Omental fat pad (tissue), 4 donors: Measurements from ENCODE around the gene MYO5C. TPM values are rescaled to one million over a fixed set of nuclear protein-coding genes. Genes with fewer than 3 reads are reported as not detected.

Experiments
- ATAC-seq: fragments of 150-250 bp; one replicate; pipeline ENCODE4 v1.9.1; 2016; ENCODE audit warnings: mild to moderate bottlenecking, moderate library complexity; ENCODE audit not compliant: low FRiP score
- DNase-seq: peaks from one replicate; pipeline ENCODE4 v3.0.0-alpha.2; 2019; ENCODE audit warnings: low spot score
- CTCF ChIP-seq, 3 donors: fragments of 450-650 bp; IDR thresholded peaks; one replicate each; pipeline ENCODE4 v1.5.1; 2016 to 2017; ENCODE audit warnings: antibody characterized with exemption in 3 of 3, mild to moderate bottlenecking in 3 of 3, moderate library complexity in 2 of 3
- total RNA-seq, 4 donors: library from RNA; depleted of rRNA; stranded (reverse); fragments of >200 nt; gene quantifications; one replicate each; pipeline ENCODE4 v1.1.0, GENCODE V29; 2016

Gene MYO5C
- total RNA-seq, 4 donors from 2014 or later: 7.7 to 58.3 (median 15.5) TPM

GRCh38 chr15:52324109-52324508, 28.5 kb upstream of the MYO5C start:
- ATAC-seq: no peak
- no peak for TF ChIP-seq CTCF (IDR thresholded peaks at IDR 0.05)
- no peak for DNase-seq

DNA sequence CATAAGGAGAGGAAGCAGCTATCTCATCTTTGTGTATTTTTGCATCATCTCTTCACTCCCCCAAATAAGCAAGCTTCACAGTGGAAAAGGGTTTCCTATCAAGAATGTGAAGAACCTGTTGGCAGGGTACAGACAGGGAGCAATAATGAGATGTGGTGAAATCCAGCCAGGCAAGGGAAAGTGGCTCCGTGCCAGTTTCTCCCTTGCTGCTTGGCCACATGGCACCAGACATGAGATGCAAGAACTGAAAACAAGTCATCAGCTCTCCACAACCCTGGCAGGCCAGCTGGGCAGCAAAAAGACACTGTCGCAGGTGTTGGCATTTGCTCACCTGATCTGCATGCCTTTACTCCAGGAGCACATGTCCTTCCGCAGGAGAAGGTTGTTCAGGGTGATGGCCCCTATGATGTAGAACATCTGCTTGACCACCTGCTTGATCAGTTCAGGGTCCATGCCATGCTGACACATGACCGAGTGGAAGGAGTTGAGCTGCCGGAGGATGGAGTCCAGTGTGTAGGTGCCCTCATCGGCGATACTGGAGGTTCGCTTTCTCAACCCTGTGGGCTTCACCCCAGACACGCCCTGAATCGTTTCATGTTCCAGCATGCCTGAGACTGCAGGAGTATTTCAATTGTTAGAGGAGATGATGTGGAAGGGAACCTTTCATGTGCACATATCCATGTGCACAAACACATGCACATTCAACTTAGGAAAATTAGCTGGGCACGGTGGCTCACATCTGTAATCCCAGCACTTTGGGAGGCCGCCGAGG, 23.3 kb upstream of the MYO5C start:
- DNase-seq: no peak
- ATAC-seq: peak; percentile 14
- no peak for TF ChIP-seq CTCF (IDR thresholded peaks at IDR 0.05)

- TF ChIP-seq CTCF (IDR thresholded peaks at IDR 0.05): no peak
- DNase-seq: no peak
- ATAC-seq: no peak
Measured at GRCh38 chr15:52317688-52318087, 22.1 kb upstream of the MYO5C start.

DNA sequence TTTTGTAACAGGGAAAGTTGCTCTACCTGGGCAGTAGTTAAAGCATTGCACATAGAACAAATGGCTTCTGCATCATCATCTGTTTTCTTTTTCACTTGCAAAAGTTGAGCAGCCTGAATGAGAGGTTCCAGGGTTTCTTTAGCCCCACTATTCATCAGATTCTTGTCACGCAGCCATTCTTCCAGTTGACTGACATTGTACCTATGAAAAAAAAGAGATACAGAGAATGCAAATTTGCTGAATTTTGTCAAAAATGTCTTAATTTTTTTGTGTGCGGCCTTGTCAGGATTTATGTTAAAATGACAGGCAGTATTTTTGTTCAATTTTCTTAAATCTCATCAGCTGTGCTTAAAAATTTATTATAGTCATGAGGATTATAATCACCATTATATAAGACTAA, 21.4 kb upstream of the MYO5C start:
- ATAC-seq: no peak
- no peak for TF ChIP-seq CTCF (IDR thresholded peaks at IDR 0.05)
- DNase-seq: no peak

GRCh38 chr15:52309154-52309548, 13.5 kb upstream of the MYO5C start:
- TF ChIP-seq CTCF (IDR thresholded peaks at IDR 0.05): no peak
- ATAC-seq (no peak), DNase-seq (no peak)

GRCh38 chr15:52308446-52309153, 13.0 kb upstream of the MYO5C start:
- DNase-seq (no peak), ATAC-seq (no peak)
- no peak for TF ChIP-seq CTCF (IDR thresholded peaks at IDR 0.05)

DNA sequence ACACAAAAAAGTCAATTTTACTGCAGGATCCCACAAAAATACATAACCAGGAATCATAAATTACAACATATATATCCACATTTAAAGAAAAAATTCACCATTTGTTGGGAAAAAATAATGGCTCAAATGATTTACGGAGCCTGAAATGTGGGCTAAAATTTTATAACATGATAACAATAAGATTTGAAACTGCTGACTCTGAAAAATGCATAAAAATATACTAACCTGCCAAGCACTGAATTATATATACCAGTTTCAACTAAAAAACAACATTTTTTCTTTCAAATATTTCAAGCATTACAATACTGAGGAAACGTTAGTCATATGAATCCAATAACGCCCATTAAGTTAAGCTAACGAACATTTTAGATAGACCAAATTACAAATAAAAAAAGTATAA, 12.2 kb upstream of the MYO5C start:
- ATAC-seq (no peak), DNase-seq (no peak)
- no peak for TF ChIP-seq CTCF (IDR thresholded peaks at IDR 0.05)
